ENCODE data around the gene CEMIP2. TPM values are rescaled to one million over a fixed set of nuclear protein-coding genes. Genes with fewer than 3 reads are reported as not detected.

CEMIP2 gene
- polyA plus RNA-seq, 3 donors from 2014 or later = 16.9 to 32.7 (median 21.8) TPM

DNA sequence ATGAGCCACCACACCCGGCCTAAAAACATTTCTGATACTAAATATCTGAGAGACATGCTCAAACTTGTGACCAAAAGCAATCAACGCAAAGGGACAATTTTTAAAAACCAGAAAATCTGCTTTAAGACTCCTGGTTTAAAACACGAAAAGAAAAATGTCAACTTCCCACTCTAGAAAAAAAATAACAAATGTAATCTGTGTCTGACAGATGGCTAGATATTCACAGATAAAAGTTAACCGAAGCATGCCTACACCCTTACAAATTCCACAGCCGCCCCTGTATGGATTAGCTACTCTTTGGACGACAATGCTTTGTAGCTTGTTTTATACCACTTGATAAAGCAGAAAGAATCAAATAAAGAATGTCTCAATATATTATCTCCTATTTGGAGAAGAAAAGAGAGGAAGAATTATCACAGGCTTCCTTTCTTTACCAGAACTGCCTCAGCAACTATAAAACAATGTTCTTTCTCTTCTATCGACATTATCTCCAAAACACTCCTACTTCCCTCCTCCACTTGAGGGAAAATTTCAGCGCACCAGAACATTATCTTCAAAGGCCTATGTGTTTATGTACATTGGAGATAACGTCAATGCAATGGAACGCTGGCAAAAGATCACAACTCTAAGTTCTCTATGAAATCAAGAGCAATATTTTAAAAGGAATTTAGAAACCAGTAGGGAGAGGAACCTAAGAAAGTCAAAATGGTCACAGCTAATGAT is 26.2 kb downstream of the CEMIP2 start:
- peaks cover 7 to 18% (median 14%) of the 10 kb centered on the region in 3 donors for H3K27me3 Mint-ChIP-seq (ENCODE audit: low read depth in 3 of 3)
- no peaks in the 10 kb centered on the region for H3K9me3 Mint-ChIP-seq
- H3K4me1 Mint-ChIP-seq = peaks cover 25 to 45% of the 10 kb centered on the region in 2 donors
- H3K27ac Mint-ChIP-seq = peak overlapping the region in 4 of 6 donors; percentile 25 to 68 (median 38)
- H3K4me3 Mint-ChIP-seq = no peak overlapping the region
- no peak for DNase-seq
- H3K36me3 Mint-ChIP-seq = peaks cover 32 to 42% (median 36%) of the 10 kb centered on the region in 3 donors

DNA sequence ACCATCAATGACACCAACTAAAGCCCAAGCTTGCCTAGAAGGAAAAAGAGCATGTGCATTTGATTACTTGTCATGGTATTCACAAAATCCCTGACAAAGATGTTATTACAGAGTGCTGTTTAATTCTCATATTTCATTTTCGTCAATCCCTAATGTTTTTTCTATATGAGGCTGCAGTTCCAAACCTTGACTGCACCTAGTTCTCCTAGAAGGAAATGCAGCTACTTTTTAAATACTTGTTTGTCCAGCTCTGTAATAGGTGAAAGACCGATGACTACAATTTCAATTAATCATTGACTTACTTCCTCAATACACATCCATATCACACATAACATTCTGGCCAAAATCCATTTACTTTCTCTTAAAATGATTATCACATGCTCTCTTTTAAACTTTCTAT is 28.1 kb downstream of the CEMIP2 start:
- peaks cover 9 to 14% (median 10%) of the 10 kb centered on the region in 3 donors for H3K27me3 Mint-ChIP-seq (ENCODE audit: low read depth in 3 of 3)
- no peak for DNase-seq
- H3K9me3 Mint-ChIP-seq = no peaks in the 10 kb centered on the region
- H3K4me3 Mint-ChIP-seq = no peak overlapping the region
- peaks cover 19 to 38% of the 10 kb centered on the region in 2 donors for H3K4me1 Mint-ChIP-seq
- peaks cover 21 to 39% (median 32%) of the 10 kb centered on the region in 3 donors for H3K36me3 Mint-ChIP-seq
- H3K27ac Mint-ChIP-seq = peak overlapping the region in 1 of 6 donors; percentile 65

DNA sequence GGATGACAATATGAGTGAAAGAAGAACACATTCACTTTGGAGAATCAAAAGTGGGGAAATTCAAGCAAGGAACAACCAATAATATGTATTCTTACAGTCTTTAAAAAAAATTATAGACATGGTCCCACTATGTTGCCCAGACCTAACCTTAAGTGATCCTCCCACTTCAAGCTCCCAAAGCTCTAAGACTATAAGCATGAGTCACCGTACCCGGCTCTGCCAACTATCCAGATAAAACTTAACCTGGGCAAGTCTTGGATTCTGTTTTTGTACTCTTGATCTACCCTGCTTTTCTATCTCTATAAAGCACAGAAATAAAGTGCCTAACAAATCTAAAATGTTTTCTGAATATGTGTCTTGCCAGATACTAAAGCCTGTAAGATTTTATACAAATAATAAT is 30.9 kb downstream of the CEMIP2 start:
- Mint-ChIP-seq H3K36me3 (peaks cover 28 to 50% (median 35%) of the 10 kb centered on the region in 3 donors), H3K4me1 (peaks cover 12 to 33% of the 10 kb centered on the region in 2 donors), H3K27ac (no peak overlapping the region), H3K4me3 (no peak overlapping the region), H3K9me3 (no peaks in the 10 kb centered on the region), H3K27me3 (ENCODE audit: low read depth in 3 of 3) (peaks cover 4 to 19% (median 8%) of the 10 kb centered on the region in 3 donors)
- no peak for DNase-seq

DNA sequence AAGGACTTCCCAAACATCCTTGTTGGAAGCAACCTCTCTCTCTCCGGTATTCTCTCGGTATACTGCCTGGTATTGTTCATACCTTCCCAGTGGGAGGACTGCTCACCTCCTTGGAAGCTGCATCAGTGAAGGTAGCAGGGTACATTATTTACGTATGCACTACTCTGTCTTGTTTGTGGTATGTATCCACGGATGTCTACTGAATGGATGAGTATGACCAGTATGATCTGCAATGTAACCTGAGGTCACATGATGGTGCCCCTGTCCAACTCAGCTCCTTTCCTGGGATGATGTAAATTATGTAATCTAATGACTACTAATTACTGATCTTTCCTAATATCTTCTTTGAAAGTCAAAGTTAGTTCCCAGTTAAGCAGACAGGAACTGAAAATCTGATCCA is 32.1 kb downstream of the CEMIP2 start:
- Mint-ChIP-seq H3K4me3 (no peak overlapping the region), H3K27ac (peak overlapping the region in 5 of 6 donors; percentile 2 to 67 (median 18)), H3K27me3 (ENCODE audit: low read depth in 3 of 3) (peaks cover 6 to 12% (median 7%) of the 10 kb centered on the region in 3 donors), H3K36me3 (peaks cover 25 to 52% (median 34%) of the 10 kb centered on the region in 3 donors), H3K9me3 (no peaks in the 10 kb centered on the region), H3K4me1 (peaks cover 5 to 25% of the 10 kb centered on the region in 2 donors)
- no peak for DNase-seq

DNA sequence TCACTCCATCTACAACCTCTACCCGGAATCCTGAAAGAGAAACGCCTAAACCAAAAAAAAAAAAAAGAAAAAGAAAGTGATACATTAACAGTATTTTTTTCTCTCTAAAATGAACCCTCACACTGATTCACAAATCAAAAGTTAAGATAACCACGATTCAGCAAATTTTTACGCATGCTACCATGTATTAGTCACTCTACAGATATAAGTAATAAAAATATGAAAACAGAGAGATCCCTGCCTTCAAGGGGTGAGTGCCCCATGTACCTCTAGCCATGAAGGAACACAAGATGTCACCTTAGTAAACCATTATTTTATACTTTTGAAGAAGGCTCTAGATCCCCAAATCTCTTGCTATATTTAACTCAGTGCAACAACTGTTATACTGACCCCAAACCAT is 33.4 kb downstream of the CEMIP2 start:
- H3K36me3 Mint-ChIP-seq = peaks cover 33 to 60% (median 46%) of the 10 kb centered on the region in 3 donors
- peaks cover 6 to 12% (median 7%) of the 10 kb centered on the region in 3 donors for H3K27me3 Mint-ChIP-seq (ENCODE audit: low read depth in 3 of 3)
- peak overlapping the region in 4 of 6 donors; percentile 14 to 71 (median 42) for H3K27ac Mint-ChIP-seq
- DNase-seq = no peak
- no peaks in the 10 kb centered on the region for H3K9me3 Mint-ChIP-seq
- peaks cover 5 to 18% of the 10 kb centered on the region in 2 donors for H3K4me1 Mint-ChIP-seq
- H3K4me3 Mint-ChIP-seq = peak overlapping the region in 1 of 5 donors; percentile 22

DNA sequence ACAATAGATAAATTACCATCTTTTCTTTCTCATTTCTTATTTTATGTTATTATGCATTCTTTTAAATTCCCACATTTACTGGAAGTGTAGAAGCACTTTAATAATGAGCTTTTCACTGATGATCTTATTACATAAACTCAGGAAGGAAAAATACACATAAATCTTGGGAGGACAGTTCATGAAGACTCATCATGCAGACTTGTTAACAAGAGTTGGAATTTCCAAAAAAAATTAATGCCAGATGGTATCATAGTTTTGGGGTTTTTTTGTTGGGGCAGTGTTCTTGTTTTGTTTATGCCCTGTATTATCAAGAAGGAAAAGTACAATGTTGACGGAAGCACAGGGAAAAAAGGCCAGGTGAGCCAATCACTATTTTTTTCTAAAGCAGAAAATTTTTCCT is 35.1 kb downstream of the CEMIP2 start:
- no peak overlapping the region for H3K4me3 Mint-ChIP-seq
- peak overlapping the region in 2 of 6 donors; percentile 54 to 84 for H3K27ac Mint-ChIP-seq
- H3K9me3 Mint-ChIP-seq = no peaks in the 10 kb centered on the region
- H3K27me3 Mint-ChIP-seq (ENCODE audit: low read depth in 3 of 3) = peaks cover 8 to 15% (median 11%) of the 10 kb centered on the region in 3 donors
- peaks cover 34 to 64% (median 52%) of the 10 kb centered on the region in 3 donors for H3K36me3 Mint-ChIP-seq
- H3K4me1 Mint-ChIP-seq = peaks cover 5 to 18% of the 10 kb centered on the region in 2 donors
- no peak for DNase-seq

DNA sequence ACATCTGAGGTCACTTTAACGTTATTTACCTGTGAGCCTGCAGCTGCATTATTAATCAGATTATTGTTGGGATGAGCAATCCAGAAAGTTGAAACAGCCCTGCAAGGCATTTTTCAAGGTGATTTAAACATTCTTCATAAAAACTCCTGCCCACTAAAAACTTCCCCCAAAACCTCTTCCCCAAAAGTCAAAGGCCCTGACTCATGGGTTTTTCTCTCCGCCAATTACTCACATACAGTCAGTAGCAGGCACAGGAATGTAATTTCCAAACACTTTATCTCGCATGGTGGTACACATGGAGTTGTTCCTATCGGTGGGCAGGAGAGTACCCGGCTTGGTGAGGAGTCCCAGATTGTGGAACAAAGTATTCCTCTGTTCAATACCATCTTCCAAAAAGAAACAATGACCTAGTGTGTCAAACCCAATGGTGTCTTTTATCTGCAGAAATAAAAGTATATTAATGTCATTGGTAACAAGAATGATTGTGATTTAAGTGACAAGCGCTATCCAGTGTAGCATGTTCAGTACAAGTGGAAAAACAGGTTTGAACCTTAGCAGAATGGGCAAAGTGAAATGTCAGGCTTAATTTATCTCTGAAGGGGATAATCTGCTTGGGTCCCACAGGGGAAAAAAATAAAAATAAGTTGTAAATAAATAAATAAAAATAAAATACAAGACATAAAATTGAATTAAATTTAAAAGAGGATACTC is 38.3 kb downstream of the CEMIP2 start:
- DNase-seq = no peak
- Mint-ChIP-seq H3K4me3 (no peak overlapping the region), H3K9me3 (no peaks in the 10 kb centered on the region), H3K27me3 (ENCODE audit: low read depth in 3 of 3) (peaks cover 6 to 15% (median 13%) of the 10 kb centered on the region in 3 donors), H3K36me3 (peaks cover 39 to 55% (median 47%) of the 10 kb centered on the region in 3 donors), H3K27ac (peak overlapping the region in 3 of 6 donors; percentile 29 to 66 (median 49)), H3K4me1 (peaks cover 2 to 5% of the 10 kb centered on the region in 2 donors)

DNA sequence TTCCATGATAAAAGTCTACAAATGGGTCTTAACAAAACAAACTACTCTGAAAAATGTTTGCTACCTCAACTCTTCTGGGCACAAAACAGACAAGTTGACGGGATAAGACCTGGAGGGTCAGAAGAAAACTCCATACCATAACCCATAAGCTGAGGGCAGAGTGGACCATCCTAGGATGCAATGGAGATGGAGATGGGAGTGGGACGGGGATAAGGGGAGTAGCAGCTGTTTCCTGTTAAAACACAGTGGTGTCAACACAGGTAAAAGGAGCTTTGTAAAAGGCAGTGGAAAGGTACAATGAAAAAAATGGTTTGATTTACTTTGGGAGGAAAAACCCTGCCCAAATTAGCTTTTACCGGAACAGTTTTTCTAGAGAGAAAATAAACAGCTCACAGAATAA is 41.6 kb downstream of the CEMIP2 start:
- H3K36me3 Mint-ChIP-seq = peaks cover 42 to 55% (median 45%) of the 10 kb centered on the region in 3 donors
- H3K9me3 Mint-ChIP-seq = no peaks in the 10 kb centered on the region
- peak overlapping the region in 2 of 6 donors; percentile 37 to 74 for H3K27ac Mint-ChIP-seq
- no peak overlapping the region for H3K4me3 Mint-ChIP-seq
- peaks cover 4 to 12% (median 10%) of the 10 kb centered on the region in 3 donors for H3K27me3 Mint-ChIP-seq (ENCODE audit: low read depth in 3 of 3)
- H3K4me1 Mint-ChIP-seq = no peaks in the 10 kb centered on the region
- DNase-seq = no peak

DNA sequence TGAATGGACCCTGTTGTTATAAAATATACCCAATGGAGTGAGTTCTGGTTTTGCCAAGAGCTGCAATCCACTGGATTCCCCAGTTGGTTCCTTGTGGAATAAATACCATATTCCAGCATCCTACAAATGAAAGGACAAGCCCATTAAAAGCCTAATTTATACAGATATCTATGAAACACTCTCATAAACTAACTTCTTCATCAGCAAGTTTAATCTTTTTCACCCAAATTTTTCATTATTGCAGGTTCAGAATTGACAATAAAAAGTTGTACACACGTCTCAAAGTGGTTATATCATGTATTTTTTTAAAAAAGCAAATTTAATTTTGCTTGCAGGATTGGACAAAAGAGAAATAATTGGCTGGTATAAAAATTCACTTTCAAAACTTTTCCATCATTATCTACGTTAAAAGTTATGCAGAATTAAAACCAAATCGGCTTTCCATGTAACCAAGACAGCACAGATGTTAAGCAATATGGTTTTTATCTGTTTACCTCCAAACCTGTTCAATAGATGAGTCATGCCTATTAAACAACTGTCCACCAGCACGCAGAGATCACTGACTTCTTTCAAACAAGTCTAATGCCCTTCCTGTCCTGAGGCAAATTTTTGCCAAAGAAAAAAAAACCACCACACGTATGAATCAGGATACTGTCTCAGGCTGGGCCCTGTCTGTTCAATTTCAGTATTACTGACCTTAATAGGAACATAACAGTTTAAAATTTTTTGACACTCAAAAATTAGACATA is 42.5 kb downstream of the CEMIP2 start:
- H3K4me1 Mint-ChIP-seq = no peaks in the 10 kb centered on the region
- DNase-seq = no peak
- no peaks in the 10 kb centered on the region for H3K9me3 Mint-ChIP-seq
- H3K27ac Mint-ChIP-seq = peak overlapping the region in 1 of 6 donors; percentile 29
- peaks cover 4 to 12% (median 8%) of the 10 kb centered on the region in 3 donors for H3K27me3 Mint-ChIP-seq (ENCODE audit: low read depth in 3 of 3)
- H3K4me3 Mint-ChIP-seq = no peak overlapping the region
- H3K36me3 Mint-ChIP-seq = peaks cover 36 to 56% (median 41%) of the 10 kb centered on the region in 3 donors

DNA sequence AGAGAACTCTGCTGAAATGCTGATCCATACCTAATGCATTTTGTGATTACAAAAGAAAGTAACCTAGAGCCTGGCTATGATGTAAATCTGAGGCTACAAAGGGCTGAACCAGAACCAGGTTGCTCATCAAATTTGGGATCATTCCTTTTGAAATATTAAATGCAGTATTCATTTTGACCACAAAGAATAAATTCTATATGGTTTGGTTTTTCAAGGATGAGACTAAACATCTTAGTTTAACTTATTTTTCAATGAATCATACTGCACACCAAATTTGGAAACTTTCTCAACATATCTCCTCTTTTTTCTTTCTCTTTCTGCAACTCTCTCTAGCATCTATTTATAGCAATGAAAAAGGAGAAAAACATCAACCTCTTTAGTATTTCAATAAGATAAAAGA is 46.5 kb downstream of the CEMIP2 start:
- H3K27me3 Mint-ChIP-seq (ENCODE audit: low read depth in 3 of 3) = peaks cover 1 to 7% (median 2%) of the 10 kb centered on the region in 3 donors
- H3K36me3 Mint-ChIP-seq = peaks cover 34 to 48% (median 34%) of the 10 kb centered on the region in 3 donors
- H3K9me3 Mint-ChIP-seq = no peaks in the 10 kb centered on the region
- no peak overlapping the region for H3K4me3 Mint-ChIP-seq
- H3K27ac Mint-ChIP-seq = peak overlapping the region in 1 of 6 donors; percentile 35
- peaks cover 2 to 23% of the 10 kb centered on the region in 2 donors for H3K4me1 Mint-ChIP-seq
- DNase-seq = no peak

DNA sequence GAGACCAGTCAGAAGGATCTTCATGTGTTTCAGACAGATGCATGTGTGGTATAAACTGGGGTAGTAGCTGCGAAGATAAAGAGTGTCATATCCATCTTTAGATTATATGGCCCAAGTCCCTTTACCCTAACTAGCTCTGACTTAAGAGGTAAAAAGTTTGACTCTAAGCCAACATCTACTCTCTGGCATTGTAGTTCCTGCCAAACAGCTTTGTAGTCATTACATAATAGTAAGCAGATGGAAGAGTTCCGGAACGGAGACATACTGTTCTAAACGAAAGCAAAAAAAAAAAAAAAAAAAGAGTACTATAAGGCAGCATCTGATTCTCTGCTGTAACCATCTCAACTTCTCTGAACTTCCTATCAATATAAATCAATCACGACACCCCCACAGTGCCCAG is 48.8 kb downstream of the CEMIP2 start:
- Mint-ChIP-seq H3K4me1 (peaks cover 2 to 31% of the 10 kb centered on the region in 2 donors), H3K36me3 (peaks cover 24 to 47% (median 25%) of the 10 kb centered on the region in 3 donors), H3K9me3 (no peaks in the 10 kb centered on the region), H3K27me3 (ENCODE audit: low read depth in 3 of 3) (peaks cover 0 to 7% (median 0%) of the 10 kb centered on the region in 3 donors), H3K27ac (peak overlapping the region in 4 of 6 donors; percentile 6 to 24 (median 16)), H3K4me3 (no peak overlapping the region)
- no peak for DNase-seq

DNA sequence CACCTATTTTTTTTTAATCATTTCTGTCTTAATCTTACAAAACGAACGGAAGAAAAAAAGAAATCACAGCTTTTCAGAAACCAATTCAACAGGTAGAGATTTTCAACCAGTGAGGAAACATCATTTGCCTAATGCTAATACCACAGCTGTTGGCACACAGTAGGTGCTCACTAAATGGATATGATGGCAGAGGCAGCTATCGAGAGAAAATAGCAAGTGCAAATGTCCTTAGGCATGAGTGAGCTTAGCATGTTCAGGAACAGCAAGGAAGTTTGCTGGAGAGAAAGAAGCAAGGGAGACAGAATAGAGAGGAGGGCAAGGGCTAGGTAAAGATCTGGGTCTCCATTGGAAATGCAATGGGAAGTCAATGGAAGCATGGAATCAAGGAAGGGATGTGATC is 49.2 kb downstream of the CEMIP2 start:
- Mint-ChIP-seq H3K4me1 (peaks cover 2 to 31% of the 10 kb centered on the region in 2 donors), H3K27ac (peak overlapping the region in 4 of 6 donors; percentile 11 to 29 (median 22)), H3K9me3 (no peaks in the 10 kb centered on the region), H3K27me3 (ENCODE audit: low read depth in 3 of 3) (peaks cover 0 to 7% (median 0%) of the 10 kb centered on the region in 3 donors), H3K4me3 (no peak overlapping the region), H3K36me3 (peaks cover 22 to 47% (median 23%) of the 10 kb centered on the region in 3 donors)
- DNase-seq = no peak
